NOMO-1 treated with DMSO at 0.1 percent for 48 hours (cell line): ENCODE results near the gene APOBEC3H.

ENCODE experiments used
- DNase-seq: peaks from one replicate; lab custom pipeline; 2025; ENCODE audit not compliant: unreplicated experiment; lab: John Stamatoyannopoulos, UW

Gene APOBEC3H

DNA sequence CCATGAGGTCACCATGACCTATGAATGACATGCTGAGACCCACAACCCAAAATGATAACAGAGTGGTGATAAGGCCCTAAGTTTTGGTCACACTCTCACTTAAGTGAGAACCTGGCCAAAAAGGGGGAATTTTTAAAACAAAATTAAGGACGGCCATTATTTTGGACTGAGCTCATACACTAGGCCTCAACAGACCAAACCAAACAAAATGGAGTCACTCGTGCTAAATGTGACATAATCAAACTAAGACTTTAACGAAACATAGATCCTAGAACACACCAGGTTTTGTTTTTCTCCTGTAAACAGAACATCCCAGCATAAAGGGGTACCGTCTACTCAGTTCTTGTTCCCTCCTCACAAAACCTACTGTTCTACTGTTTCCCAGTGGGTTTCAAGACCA lies 11.4 kb downstream of the APOBEC3H start:
- no peak for DNase-seq

DNA sequence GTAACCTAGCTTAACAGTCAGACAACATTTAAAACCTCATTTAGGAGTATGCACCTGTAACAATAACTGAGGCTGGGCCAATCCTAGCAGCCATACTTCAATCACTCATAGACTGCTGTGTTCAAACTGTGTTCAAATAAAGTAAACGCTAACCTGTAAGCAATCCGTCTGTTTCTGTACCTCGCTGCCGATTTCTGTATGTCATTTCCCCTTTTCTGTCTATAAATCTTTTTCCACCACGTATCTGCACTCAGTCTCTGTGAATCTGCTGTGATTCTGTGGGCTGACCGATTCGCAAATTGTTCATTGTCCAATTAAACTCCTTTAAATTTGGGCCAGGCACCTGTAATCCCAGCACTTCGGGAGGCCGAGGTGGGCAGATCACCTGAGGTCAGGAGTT lies 12.3 kb downstream of the APOBEC3H start:
- peak; percentile 83 for DNase-seq

DNA sequence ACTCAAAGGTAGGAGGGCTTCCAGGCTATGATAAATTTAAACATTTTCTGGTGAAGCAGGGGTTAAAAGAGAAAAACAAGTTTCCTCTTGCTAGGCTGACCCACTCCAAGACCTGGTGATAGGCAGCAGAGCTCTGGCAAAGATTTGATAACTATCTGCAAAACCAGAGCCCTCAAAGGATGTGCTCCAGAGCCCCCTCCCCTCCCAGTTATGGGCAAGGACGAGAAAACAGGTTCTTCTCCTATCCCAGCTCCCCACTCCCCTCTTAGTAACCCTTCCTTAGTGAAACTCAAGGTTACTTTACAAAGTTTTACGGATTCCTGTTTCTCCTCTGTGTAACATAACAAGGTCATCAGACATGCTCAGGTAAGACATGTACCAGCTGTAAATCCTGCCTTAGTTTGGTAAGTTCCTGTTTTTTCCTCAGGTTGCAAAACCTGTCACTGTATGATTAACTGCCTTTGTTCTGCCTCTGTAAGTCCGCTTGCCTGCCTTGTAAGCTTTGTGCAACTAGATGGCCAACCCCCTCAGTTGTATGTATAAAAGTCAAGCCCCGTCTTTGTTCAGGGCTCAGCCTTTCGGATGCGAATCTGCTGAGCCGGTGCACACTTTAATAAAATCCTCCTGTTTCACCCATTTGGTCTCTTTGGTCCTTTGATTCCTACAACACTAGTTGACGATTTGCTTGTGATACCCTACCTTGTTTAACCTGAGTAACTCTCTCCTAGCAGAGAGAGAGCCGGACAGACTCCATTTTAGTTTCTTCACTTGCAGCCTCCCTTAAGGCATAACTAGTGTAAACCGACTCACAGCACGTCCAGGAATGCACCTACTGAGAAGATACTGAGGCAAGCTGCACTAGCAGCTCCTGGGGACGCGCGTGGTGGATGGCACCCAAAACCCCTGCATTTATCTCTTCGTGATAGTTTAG lies 13.9 kb downstream of the APOBEC3H start:
- peak; percentile 81 for DNase-seq

DNA sequence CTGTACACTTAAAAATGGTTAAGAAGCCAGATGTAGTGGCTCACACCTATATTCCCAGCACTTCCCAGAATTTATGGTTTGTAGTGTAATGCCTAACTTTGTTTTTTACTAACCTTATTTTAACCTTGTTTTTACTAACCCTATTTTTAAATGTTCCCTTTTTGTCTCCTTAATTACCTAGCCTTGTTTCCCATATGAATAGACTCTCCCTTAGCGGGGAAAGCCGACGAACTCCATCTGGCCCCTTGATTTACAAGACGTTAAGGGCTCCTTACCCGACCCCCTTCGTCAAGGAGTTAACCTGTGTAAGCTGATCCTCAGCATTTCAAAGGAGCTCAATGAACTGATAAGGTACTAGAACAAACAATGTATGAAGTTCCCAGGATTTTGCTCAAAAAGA lies 17.1 kb downstream of the APOBEC3H start:
- DNase-seq = no peak

DNA sequence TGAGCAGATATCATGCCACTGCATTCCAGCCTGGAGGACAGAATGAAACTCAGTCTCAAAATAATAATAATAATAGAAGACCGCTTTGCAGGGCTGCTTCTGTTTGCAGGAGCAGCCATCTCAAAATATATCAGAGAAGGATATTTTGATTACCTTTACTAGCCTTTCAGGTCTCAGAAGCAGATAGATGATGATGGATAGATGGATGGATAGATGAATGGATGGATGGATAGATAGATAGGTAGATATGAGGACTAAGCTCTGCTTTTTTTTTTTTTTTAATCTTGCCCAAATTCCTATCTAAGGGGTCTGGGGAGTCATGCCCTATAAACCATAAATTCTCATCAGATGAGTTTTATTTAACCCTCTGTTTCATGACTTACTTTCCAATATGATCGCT lies 18.5 kb downstream of the APOBEC3H start:
- no peak for DNase-seq

DNA sequence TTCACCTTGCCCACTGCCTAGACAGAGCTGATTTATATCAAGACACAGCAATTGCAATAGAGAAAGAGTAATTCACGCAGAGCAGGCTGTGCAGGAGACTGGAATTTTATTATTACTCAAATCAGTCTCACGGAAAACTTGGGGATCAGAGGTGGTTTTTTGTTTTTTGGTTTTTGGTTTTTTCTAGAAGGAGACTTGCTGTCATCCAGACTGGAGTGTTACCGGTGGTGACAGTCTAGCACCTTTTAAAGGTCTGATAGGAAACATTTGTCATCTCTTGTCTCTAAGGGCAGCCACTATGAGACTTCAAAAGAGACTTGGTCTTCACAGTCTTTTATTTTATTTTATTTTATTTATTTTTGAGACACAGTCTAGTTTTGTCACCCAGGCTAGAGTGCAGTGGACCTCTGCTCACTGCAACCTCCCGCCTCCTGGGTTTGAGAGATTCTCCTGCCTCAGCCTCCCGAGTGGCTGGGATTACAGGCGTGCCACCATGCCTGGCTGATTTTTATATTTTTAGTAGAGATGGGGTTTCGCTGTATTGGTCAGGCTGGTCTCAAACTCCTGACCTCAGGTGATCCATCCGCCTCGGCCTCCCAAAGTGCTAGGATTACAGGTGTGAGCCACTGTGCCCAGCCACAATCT lies 19.1 kb downstream of the APOBEC3H start:
- DNase-seq = no peak

DNA sequence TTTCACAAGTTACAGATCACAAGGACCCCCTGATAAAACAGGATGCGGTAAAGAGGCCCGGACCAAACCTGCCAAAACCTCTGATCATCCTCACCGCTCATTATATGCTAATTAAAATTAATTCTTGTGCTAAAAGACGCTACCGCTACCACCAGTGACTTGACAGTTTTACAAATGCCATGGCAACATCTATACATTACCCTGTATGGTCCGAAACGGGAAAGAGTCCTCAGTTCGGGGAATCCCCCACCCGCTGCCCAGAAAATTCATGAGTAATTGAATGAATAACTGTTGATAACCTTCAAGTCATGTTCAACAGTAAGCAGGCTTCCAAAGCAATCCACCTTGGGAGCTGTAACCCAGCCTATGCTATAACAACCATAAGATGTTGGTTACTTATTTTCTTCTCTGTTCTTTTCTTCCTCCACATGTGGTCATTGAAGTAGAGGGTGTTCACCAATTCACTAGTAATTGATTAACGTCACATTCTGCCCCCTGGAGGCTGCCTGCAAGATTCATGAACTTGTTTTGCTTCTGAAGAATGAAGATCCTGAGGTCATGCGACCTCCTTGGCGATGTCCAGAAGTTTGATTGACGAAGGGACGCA lies 20.6 kb downstream of the APOBEC3H start:
- peak; percentile 59 for DNase-seq

DNA sequence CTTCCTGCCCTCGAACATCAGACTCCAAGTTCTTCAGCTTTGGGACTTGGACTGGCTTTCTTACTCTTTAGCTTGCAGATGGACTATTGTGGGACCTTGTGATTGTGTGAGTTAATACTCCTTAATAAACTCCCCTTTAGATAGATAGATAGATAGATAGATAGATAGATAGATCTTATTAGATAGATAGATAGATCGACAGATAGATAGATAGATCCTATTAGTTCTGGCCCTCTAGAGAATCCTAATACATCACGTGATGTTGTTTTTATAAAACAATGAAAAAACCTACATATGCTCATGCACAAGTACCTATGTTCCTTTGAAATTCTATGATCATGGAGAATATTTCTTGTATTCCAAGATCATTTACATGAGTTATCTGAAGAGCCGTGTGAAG lies 23.9 kb downstream of the APOBEC3H start:
- no peak for DNase-seq

DNA sequence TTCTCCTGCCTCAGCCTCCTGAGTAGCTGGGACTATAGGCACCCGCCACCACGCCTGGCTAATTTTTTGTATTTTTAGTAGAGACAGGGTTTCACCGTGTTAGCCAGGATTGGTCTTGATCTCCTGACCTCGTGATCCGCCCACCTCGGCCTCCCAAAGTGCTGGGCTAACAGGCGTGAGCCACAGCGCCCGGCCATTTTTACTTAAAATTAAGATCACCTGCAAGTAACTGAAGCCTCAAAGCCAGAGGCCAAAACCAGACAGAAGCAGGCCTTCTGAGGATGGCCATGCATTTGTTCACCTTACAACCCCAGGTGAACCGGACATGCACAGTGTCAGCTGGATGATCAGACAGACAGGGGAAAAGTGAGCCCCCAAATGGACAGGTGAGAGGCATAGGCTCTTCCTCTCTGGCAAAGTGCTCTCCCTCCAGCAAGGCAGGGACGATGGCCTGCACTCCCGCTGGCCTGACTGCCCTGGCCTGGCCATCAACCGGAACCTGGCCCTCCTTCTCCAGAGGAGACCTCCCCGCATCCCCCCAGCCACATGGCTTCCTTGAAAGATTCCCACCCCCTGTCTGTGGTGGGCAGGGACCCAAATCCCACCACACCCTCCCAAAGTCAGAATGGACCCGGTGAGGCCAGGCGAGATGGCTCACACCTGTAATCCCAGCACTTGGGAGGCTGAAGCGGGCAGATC lies 25.9 kb downstream of the APOBEC3H start:
- DNase-seq = no peak

DNA sequence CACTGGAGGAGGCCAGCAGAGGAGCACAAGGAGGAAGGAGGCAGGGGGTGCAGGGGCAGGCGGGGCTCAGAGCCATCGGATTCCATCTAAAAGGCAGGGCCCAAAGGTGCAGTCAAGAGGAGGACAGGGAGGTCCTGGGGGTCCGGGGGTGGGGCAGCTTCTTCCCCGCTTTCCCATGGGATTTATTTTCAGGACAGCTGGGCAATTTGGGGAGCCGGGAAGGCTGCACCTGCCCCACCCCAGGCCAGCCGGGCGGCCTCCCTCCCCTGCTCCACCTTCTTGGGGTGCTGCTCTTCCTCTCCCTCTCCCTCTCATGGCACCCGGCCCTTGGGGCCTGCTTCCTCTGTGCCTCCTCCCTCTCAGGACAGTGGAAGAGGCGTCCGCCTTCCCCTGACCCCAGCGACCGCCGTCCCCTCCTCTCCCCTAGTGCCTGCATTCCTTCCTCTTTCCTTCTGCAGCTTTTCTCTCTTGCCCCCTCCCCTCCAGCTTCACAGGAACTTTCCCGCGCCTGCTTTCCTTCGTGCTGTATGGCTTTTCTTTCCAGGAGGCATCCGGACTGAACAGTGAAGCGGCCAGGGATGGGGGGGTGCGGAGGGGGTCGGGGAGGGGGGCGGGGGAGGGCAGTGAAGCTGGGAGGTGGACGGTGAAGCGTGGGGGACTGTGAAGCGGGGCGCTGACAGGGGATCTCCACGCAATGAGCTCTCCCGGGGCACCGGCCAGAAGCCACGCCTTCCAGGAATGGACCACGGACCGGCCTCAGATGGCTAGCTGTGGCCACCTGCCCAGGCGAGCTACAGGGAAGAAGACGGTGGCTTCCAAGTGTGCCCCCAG lies 26.9 kb downstream of the APOBEC3H start:
- no peak for DNase-seq

DNA sequence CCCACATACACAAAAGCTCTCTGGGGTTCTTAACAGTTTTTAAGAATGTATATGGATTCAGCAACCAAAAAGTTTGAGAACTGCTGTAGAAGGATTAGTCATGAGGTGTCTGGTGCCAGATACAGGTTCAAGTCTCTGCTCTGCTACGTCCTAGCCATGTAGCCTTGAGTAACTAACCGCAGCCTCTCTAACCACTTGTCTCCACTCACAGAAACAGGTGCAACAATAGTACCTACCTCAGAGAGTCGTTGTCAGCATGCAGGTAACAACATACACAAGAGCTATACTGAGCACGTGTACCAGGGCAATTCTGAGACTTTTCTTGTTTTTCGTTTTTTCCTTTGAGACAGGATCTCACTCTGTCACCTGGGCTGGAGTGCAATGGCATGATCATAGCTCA lies 28.6 kb downstream of the APOBEC3H start:
- DNase-seq = no peak

DNA sequence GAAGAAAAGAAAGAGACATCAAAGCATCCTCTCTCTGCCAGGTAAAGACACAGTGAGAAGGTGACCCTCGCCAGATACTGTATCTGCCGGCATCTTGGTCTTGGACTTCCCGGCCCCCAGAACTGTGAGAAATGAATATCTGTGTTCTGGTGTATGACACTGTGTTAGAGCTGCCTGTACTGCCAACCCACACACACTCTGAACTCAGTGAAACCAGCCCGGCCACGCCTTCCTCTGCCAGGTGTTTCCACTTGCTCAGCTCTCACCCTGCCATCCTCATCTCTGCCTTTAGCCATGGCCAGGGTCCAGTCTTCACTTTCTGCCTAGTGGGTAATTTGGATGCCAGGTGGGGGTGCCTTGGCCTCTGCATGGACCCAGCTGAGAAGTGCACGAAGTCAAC lies 31.5 kb downstream of the APOBEC3H start:
- no peak for DNase-seq

DNA sequence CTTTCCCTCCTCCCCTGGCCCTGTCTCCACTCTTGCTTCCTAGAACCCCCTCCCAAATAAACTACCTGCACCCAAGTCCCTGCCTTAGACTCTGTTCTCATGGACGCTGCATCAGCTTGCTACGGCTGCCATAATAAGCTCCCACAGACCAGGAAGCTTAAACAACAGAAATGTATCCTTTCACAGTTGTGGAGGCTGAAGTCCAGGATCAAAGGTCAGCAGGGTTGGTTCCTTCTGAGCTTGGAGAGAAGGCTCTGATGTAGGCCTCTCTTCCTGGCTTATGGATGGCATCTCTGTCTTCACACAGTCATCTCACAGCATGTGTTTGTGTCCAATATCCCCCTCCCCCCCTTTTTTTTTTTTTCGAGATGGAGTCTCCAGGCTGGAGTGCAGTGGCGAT lies 32.0 kb downstream of the APOBEC3H start:
- no peak for DNase-seq

DNA sequence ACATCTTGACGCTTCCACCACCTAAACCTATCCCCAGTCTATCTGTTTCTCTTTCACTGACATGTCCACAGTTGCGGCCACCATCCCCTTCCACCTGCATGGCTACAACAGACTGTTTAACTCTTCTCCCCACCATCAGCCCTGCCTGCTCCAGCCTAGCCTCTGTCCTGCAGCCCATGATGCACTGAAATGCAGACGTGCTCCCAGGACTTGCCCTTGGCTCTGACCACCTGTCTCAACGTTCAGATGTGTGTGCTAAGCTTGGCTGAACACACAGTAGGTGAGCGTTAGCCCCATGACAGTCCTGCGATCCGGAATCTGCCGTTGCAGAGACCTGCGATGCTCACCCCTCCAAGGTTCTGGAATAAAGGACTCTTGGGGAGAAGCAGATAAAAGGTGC lies 32.7 kb downstream of the APOBEC3H start:
- no peak for DNase-seq

DNA sequence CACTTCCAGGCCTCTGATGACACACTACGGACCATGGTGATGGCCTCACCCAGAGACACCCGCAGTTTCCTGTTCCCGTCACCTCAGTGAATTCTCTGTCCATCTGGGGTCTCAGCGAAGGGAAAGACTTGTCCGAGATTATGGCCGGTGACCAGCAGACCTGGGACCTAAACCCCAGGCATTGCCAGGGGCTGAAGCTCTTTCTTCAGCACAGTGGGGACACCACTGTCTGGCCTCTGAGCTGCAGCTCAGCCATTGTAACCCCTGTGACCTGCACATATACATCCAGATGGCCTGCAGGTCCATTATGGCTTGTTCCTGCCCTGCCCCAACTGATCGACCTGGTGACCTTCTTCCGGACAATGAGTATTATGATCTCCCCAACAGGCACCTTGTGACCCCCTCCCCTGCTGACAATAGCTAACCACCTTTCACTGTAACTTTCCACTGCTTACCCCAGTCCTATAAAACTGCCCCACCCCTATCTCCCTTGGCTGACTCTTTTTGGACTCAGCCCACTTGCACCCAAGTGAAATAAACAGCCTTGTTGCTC lies 33.2 kb downstream of the APOBEC3H start:
- no peak for DNase-seq

DNA sequence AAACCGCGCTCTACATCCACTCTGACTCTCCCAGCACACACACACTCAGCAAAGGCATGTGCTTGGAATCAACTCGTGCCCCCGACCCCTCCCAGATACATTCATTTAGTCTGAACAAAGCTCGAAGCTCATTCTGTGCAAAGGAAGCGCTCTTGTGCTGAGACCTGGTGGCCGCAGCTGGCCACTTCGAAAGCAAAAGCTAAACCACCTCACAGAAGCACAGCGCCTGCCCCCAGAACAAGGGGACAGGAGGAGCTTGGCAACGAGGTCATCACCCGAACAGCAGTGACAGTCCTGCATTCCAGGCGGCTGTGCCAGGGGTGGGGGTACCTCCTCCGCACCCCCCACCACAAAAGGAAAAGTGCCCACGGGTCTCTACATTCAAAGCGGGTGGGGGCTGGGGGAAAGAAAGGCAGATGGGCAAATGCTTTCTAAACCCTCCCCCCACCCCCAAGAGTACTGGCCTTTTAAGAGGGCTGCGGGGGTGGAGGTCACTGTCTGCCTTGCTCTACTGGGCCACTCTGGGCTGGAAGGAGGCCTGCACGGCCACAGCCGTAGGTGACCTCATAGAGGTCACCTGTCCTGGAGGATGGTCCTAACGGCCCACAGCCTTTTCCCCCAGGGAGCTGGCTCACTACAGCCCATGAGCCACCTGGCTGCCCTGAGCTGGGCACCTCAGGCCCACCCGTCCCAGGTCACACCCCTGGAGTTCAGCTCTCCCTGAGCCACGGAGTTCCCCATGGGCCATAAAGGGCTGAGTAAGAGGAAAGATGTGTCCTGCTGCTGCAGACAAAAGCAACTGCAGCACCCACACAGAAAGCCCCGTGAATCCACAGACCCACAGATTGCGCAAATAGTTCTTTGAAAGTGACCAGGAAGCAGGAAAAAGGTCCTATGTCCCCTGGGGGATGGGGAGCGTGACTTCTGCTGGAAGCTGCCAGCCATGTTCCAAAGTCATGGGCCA lies 34.1 kb downstream of the APOBEC3H start:
- DNase-seq = no peak

DNA sequence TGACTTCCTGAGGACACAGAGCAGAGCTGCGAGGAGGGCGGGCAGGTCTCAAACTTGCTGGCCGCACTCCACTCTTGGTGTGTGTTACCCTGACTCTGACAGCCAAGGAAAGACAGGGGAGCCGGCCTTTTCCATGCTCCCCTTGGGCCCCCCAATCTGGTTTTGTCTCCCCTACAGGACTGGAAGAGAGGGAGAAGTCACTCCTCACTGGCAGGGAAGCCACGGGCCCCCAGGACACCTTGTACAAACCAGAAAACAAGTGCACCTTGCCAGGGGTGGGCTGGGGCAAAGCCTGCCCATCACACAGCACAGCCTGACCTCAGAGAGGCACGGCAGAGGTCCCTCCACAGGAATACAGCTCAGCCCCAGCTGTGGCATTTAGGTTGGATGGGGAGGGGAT lies 35.2 kb downstream of the APOBEC3H start:
- DNase-seq = no peak

DNA sequence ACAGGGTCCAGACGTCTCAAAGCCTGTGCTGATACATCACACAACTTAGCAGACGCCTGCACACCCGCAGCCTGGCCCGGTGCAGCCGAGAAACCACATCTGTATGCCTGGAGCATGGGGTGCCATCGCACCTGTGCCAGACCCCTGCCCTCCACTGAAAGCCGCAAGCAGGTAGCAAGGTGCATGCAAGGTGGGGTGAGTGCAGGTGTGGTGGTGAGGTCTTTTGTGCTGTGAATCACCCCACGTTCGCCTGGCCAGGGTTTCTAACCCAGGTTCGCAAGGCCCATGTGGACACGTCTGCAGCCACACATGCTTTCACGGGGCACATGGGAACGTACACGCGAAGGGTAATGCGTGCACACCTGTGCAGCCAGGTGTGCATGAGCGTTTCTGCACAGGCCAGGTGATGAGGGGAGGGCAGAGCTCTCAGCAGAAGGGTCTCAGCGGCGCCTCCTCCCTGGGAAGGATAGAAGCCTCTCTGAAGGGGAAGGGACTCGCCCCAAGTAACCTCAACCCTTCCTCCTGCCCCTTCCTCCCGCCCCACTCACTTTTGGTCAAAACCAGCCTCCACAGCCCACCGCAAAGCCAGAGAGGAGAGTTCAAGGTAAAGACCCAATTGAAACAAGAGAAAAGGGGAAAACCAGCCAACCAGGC lies 36.0 kb downstream of the APOBEC3H start:
- no peak for DNase-seq

DNA sequence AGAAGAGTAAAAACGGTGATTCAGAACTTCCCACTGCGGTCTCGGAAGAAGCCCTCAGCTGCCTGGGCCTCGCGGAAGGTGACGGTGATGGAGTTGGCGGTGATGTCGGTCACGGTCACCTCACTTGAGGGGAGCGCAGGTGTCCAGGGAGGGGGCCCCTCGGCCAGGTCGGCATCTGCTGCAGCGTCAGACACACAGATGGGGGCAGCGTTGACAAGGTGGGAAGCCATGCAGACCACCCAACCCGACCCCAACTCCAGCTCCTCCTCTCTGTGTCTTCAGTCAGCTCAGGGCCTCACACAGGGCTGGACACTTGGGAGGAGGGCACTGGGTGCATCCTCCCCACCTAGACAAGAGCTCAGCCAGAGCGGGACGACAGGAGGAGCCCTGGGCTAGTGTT lies 36.8 kb downstream of the APOBEC3H start:
- no peak for DNase-seq
